HepG2 (cell line): ENCODE results near the gene TTC23. TPM values are rescaled to one million over a fixed set of nuclear protein-coding genes. Genes with fewer than 3 reads are reported as not detected.

Experiments
- ARID2 ChIP-seq: sonication (generic); formaldehyde crosslinking; IDR thresholded peaks from 2 replicates; pipeline ENCODE4 v1.8.1; 2022; ENCODE audit warnings: mild to moderate bottlenecking, missing genetic modification reagents, borderline replicate concordance
- BORCS8-MEF2B ChIP-seq: sonication (generic); formaldehyde crosslinking; IDR thresholded peaks from 2 replicates; pipeline ENCODE4 v1.8.0; 2022; ENCODE audit warnings: mild to moderate bottlenecking, missing genetic modification reagents
- IRF2 ChIP-seq: IDR thresholded peaks from 2 replicates; pipeline ENCODE4 v1.6.1; 2018; ENCODE audit warnings: missing genetic modification reagents, missing compliant biosample characterization
- JUN ChIP-seq: sonication (generic); formaldehyde crosslinking; IDR thresholded peaks from 2 replicates; pipeline ENCODE4 v1.4.0; 2020; ENCODE audit warnings: mild to moderate bottlenecking, missing genetic modification reagents
- KLF11 ChIP-seq: IDR thresholded peaks from 2 replicates; pipeline ENCODE4 v1.6.1; 2016; ENCODE audit warnings: missing compliant biosample characterization
- NCOR1 ChIP-seq: fragments of 200-600 bp; sonication (generic); IDR thresholded peaks from 2 replicates; pipeline ENCODE4 v1.7.0; 2017; ENCODE audit warnings: antibody characterized with exemption, low read length, borderline replicate concordance
- POGZ ChIP-seq: sonication (generic); formaldehyde crosslinking; IDR thresholded peaks from 2 replicates; pipeline ENCODE4 v1.4.0; 2020; ENCODE audit warnings: mild to moderate bottlenecking, missing genetic modification reagents
- PPARG ChIP-seq: conservative IDR thresholded peaks from 2 replicates; pipeline ENCODE4 v1.6.1; 2016; ENCODE audit warnings: missing biosample characterization, missing genetic modification reagents
- ZEB1 ChIP-seq: IDR thresholded peaks from 2 replicates; pipeline ENCODE4 v1.6.1; 2012; ENCODE audit warnings: mild to moderate bottlenecking, low read depth, inconsistent platforms; ENCODE audit not compliant: insufficient replicate concordance
- polyA plus RNA-seq, 8 experiments: library from polyadenylated mRNA; depleted of rRNA in 3 of 8; stranded (reverse) in 7 of 8; unstranded in 1 of 8; fragments of >200 nt; fragmentation: Illumina TruSeq in 4 of 8; extraction: Trizol in 4 of 8; gene quantifications; 2 replicates each; pipeline versions ENCODE4 v1.2.1 to v1.2.3, GENCODE V29; 2011 to 2016; ENCODE audit warnings: low read depth in 4 of 8, missing spikeins in 1 of 8, mixed read lengths in 1 of 8; ENCODE audit not compliant: insufficient read depth in 1 of 8
- total RNA-seq, 5 experiments: library from RNA; depleted of rRNA; stranded (reverse); fragments of >200 nt; fragmentation: Illumina TruSeq; extraction: Trizol; gene quantifications; 2 replicates each; pipeline ENCODE4 v1.2.3, GENCODE V29; 2016; ENCODE audit warnings: low read depth in 1 of 5
- TF ChIP-seq, protein P1 (sequence below): sonication (generic); formaldehyde crosslinking; IDR thresholded peaks from 2 replicates; pipeline ENCODE4 v1.5.0; 2020; ENCODE audit warnings: missing genetic modification reagents
- TF ChIP-seq, protein P2 (sequence below): IDR thresholded peaks from 2 replicates; pipeline ENCODE4 v1.6.1; 2012; ENCODE audit warnings: inconsistent platforms
- TF ChIP-seq, protein P3 (sequence below): sonication (generic); formaldehyde crosslinking; IDR thresholded peaks from 2 replicates; pipeline ENCODE4 v1.5.0; 2020; ENCODE audit warnings: missing genetic modification reagents
- TF ChIP-seq, protein P4 (sequence below): sonication (generic); formaldehyde crosslinking; IDR thresholded peaks from 2 replicates; pipeline ENCODE4 v1.4.0; 2020; ENCODE audit warnings: missing genetic modification reagents
- TF ChIP-seq, protein P5 (sequence below): sonication (generic); formaldehyde crosslinking; IDR thresholded peaks from 2 replicates; pipeline ENCODE4 v1.8.1; 2023; ENCODE audit warnings: missing genetic modification reagents, inconsistent platforms, borderline replicate concordance
- TF ChIP-seq, protein P6 (sequence below): sonication (generic); formaldehyde crosslinking; IDR thresholded peaks from 2 replicates; pipeline ENCODE4 v1.4.0; 2020; ENCODE audit warnings: missing genetic modification reagents
- TF ChIP-seq, protein P7 (sequence below): IDR thresholded peaks from 2 replicates; pipeline ENCODE4 v1.6.1; 2016; ENCODE audit warnings: low read depth

The TTC23 gene
- total and polyA plus RNA-seq, 2 of the 13 experiments (the other 11 are each of a cell fraction or from before 2014, with no cell fraction given), result 1.6 to 11.7 TPM

DNA sequence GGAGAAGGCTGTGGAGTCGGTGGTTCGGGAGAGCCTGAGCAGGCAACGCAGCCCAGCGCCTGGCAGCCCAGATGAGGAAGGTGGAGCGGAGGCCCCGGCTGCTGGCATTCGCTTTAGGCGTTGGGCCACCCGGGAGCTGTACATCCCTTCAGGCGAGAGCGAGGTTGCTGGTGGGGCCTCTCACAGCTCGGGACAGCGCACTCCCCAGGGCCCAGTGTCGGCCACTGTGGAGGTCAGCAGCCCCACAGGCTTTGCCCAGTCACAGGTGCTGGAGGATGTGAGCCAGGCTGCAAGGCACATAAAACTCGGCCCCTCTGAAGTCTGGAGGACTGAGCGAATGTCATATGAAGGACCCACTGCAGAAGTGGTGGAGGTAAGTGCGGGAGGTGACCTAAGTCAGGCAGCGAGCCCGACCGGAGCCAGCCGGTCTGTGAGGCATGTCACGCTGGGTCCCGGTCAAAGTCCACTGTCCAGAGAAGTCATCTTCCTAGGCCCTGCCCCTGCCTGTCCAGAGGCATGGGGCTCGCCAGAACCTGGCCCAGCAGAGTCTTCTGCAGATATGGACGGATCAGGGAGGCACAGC lies 117.8 kb downstream of the TTC23 start (continued):
- TF ChIP-seq, protein P1, sequence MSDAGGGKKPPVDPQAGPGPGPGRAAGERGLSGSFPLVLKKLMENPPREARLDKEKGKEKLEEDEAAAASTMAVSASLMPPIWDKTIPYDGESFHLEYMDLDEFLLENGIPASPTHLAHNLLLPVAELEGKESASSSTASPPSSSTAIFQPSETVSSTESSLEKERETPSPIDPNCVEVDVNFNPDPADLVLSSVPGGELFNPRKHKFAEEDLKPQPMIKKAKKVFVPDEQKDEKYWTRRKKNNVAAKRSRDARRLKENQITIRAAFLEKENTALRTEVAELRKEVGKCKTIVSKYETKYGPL (CRISPR knock-in tag), result no peak
- TF ChIP-seq ZEB1 (no peak), IRF2 (0 out of 2 replicates have a peak, but pooled peaks have one; percentile 42), POGZ (peak; percentile 59; the same call in 1 of the 2 replicates), KLF11 (no peak), PPARG (CRISPR knock-in tag) (no peak), BORCS8-MEF2B (no peak), JUN (no peak), ARID2 (CRISPR knock-in tag) (no peak), NCOR1 (no peak)
- TF ChIP-seq, protein P2, sequence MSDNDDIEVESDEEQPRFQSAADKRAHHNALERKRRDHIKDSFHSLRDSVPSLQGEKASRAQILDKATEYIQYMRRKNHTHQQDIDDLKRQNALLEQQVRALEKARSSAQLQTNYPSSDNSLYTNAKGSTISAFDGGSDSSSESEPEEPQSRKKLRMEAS, result peak; percentile 68
- TF ChIP-seq, protein P3, sequence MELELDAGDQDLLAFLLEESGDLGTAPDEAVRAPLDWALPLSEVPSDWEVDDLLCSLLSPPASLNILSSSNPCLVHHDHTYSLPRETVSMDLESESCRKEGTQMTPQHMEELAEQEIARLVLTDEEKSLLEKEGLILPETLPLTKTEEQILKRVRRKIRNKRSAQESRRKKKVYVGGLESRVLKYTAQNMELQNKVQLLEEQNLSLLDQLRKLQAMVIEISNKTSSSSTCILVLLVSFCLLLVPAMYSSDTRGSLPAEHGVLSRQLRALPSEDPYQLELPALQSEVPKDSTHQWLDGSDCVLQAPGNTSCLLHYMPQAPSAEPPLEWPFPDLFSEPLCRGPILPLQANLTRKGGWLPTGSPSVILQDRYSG (CRISPR knock-in tag), result no peak
- TF ChIP-seq, protein P4, sequence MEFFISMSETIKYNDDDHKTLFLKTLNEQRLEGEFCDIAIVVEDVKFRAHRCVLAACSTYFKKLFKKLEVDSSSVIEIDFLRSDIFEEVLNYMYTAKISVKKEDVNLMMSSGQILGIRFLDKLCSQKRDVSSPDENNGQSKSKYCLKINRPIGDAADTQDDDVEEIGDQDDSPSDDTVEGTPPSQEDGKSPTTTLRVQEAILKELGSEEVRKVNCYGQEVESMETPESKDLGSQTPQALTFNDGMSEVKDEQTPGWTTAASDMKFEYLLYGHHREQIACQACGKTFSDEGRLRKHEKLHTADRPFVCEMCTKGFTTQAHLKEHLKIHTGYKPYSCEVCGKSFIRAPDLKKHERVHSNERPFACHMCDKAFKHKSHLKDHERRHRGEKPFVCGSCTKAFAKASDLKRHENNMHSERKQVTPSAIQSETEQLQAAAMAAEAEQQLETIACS, result no peak
- TF ChIP-seq, protein P5, sequence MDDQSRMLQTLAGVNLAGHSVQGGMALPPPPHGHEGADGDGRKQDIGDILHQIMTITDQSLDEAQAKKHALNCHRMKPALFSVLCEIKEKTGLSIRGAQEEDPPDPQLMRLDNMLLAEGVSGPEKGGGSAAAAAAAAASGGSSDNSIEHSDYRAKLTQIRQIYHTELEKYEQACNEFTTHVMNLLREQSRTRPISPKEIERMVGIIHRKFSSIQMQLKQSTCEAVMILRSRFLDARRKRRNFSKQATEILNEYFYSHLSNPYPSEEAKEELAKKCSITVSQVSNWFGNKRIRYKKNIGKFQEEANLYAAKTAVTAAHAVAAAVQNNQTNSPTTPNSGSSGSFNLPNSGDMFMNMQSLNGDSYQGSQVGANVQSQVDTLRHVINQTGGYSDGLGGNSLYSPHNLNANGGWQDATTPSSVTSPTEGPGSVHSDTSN, result no peak
- TF ChIP-seq, protein P6, sequence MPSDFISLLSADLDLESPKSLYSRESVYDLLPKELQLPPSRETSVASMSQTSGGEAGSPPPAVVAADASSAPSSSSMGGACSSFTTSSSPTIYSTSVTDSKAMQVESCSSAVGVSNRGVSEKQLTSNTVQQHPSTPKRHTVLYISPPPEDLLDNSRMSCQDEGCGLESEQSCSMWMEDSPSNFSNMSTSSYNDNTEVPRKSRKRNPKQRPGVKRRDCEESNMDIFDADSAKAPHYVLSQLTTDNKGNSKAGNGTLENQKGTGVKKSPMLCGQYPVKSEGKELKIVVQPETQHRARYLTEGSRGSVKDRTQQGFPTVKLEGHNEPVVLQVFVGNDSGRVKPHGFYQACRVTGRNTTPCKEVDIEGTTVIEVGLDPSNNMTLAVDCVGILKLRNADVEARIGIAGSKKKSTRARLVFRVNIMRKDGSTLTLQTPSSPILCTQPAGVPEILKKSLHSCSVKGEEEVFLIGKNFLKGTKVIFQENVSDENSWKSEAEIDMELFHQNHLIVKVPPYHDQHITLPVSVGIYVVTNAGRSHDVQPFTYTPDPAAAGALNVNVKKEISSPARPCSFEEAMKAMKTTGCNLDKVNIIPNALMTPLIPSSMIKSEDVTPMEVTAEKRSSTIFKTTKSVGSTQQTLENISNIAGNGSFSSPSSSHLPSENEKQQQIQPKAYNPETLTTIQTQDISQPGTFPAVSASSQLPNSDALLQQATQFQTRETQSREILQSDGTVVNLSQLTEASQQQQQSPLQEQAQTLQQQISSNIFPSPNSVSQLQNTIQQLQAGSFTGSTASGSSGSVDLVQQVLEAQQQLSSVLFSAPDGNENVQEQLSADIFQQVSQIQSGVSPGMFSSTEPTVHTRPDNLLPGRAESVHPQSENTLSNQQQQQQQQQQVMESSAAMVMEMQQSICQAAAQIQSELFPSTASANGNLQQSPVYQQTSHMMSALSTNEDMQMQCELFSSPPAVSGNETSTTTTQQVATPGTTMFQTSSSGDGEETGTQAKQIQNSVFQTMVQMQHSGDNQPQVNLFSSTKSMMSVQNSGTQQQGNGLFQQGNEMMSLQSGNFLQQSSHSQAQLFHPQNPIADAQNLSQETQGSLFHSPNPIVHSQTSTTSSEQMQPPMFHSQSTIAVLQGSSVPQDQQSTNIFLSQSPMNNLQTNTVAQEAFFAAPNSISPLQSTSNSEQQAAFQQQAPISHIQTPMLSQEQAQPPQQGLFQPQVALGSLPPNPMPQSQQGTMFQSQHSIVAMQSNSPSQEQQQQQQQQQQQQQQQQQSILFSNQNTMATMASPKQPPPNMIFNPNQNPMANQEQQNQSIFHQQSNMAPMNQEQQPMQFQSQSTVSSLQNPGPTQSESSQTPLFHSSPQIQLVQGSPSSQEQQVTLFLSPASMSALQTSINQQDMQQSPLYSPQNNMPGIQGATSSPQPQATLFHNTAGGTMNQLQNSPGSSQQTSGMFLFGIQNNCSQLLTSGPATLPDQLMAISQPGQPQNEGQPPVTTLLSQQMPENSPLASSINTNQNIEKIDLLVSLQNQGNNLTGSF (CRISPR knock-in tag), result no peak
- TF ChIP-seq, protein P7, sequence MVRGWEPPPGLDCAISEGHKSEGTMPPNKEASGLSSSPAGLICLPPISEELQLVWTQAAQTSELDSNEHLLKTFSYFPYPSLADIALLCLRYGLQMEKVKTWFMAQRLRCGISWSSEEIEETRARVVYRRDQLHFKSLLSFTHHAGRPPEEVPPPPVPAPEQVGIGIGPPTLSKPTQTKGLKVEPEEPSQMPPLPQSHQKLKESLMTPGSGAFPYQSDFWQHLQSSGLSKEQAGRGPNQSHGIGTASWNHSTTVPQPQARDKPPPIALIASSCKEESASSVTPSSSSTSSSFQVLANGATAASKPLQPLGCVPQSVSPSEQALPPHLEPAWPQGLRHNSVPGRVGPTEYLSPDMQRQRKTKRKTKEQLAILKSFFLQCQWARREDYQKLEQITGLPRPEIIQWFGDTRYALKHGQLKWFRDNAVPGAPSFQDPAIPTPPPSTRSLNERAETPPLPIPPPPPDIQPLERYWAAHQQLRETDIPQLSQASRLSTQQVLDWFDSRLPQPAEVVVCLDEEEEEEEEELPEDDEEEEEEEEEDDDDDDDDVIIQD, result peak; percentile 59; the same call in 1 of the 2 replicates
